ENCODE measurements around the gene ANKRD33B. TPM values are rescaled to one million over a fixed set of nuclear protein-coding genes. Genes with fewer than 3 reads are reported as not detected.

ANKRD33B gene
- total RNA-seq, 1 experiment from 2014 or later: 6.9 TPM

- Mint-ChIP-seq H3K4me1 (peaks cover 46 to 47% of the 10 kb centered on the region in 2 experiments), H3K27me3 (ENCODE audit: low read depth) (peaks cover 13% of the 10 kb centered on the region)
- DNase-seq: no peak
These were observed 76.0 kb downstream of the ANKRD33B start for GRCh38 chr5:10639846-10640368.

More at GRCh38 chr5:10639846-10640368, 76.0 kb downstream of the ANKRD33B start:
- H3K4ac ChIP-seq (ENCODE audit: low read depth, low read length): no peak overlapping the region
- H4K8ac ChIP-seq (replicated peaks; ENCODE audit: insufficient read length, low read depth, low read length): no peak overlapping the region
- TF ChIP-seq CTCF (conservative IDR thresholded peaks at IDR 0.05): no peak
- H3K4me3 Mint-ChIP-seq: no peak overlapping the region; a peak in 1 of 5 replicates
- no peaks in the 10 kb centered on the region for H3K9me3 ChIP-seq (ENCODE audit: control insufficient read depth, low read depth, low read length)
- H4K20me1 ChIP-seq (ENCODE audit: control insufficient read depth, insufficient read depth, insufficient read length): no peaks in the 10 kb centered on the region
- peaks cover 3 to 5% of the 10 kb centered on the region in 2 experiments; a peak in 3 of 5 replicates for H3K9me3 Mint-ChIP-seq
- peaks cover 7% of the 10 kb centered on the region; the same call in 1 of the 2 replicates for H3K79me2 ChIP-seq (ENCODE audit: insufficient read depth, low read length)
- no peak overlapping the region for H2BK5ac ChIP-seq (ENCODE audit: insufficient read length, low read length)
- peaks cover 2 to 5% (median 5%) of the 10 kb centered on the region in 3 experiments; a peak in 4 of 7 replicates for H3K36me3 Mint-ChIP-seq (ENCODE audit: insufficient read depth in 1 of 3, low read depth in 3 of 3)
- H3K27me3 ChIP-seq (ENCODE audit: insufficient read depth, low read length): no peaks in the 10 kb centered on the region
- no peak overlapping the region for H2AFZ ChIP-seq (ENCODE audit: low read length)
- no peak overlapping the region for H3K23ac ChIP-seq (ENCODE audit: insufficient read length, low read depth, low read length)
- no peak overlapping the region for H3K9ac ChIP-seq (ENCODE audit: extremely low read depth, insufficient read length, low read length)
- H3K56ac ChIP-seq (ENCODE audit: insufficient read length, low read depth, low read length): no peak overlapping the region
- no peak overlapping the region for H3K27ac ChIP-seq (ENCODE audit: insufficient read length, low read depth, low read length)
- H4K5ac ChIP-seq (ENCODE audit: insufficient read length, low read depth, low read length): no peak overlapping the region
- H2BK120ac ChIP-seq (ENCODE audit: low read depth, low read length, poor library complexity, severe bottlenecking): no peak overlapping the region
- no peak overlapping the region for H2AK5ac ChIP-seq (ENCODE audit: insufficient read length, low read length)
- H2BK20ac ChIP-seq (ENCODE audit: low read depth, low read length, poor library complexity, severe bottlenecking): no peak overlapping the region
- H3K14ac ChIP-seq (ENCODE audit: insufficient read depth, low read length): no peak overlapping the region
- H4K91ac ChIP-seq (ENCODE audit: insufficient read length, low read depth, low read length): no peak overlapping the region
- H3K4me1 ChIP-seq (ENCODE audit: insufficient read depth, low read length): peaks cover 17% of the 10 kb centered on the region; the same call in 1 of the 2 replicates
- no peak overlapping the region for H3T11ph ChIP-seq (ENCODE audit: low read length)
- H2BK15ac ChIP-seq (ENCODE audit: low read depth, low read length): no peak overlapping the region
- no peak overlapping the region for H2BK12ac ChIP-seq (ENCODE audit: insufficient read length, low read depth, low read length)
- no peak overlapping the region for H3K18ac ChIP-seq (ENCODE audit: insufficient read length, low read depth, low read length)
- WGBS (ENCODE audit: extremely low coverage, insufficient read length, low lambda C conversion rate): 100% methylated on average over 4 of the region's 48 CpGs
- no peaks in the 10 kb centered on the region for H3K79me1 ChIP-seq (ENCODE audit: insufficient read depth, low read depth, low read length, poor library complexity, severe bottlenecking)
- H3K23me2 ChIP-seq (ENCODE audit: insufficient read length, low read depth, low read length, poor library complexity, severe bottlenecking): peaks cover 5% of the 10 kb centered on the region
- no peak overlapping the region for H3K27ac Mint-ChIP-seq
- H3K4me2 ChIP-seq (ENCODE audit: insufficient read depth, insufficient read length, low read length): no peak overlapping the region
